NB4 (cell line): Measurements from ENCODE around the gene CES2.

Source experiments
- MYC ChIP-seq: IDR thresholded peaks from 2 replicates; pipeline ENCODE4 v1.6.1; 2011; ENCODE audit warnings: low read depth, low read length
- POLR2A ChIP-seq: IDR thresholded peaks from 2 replicates; pipeline ENCODE4 v1.6.1; 2011; ENCODE audit warnings: mild to moderate bottlenecking; ENCODE audit not compliant: insufficient read length; ENCODE audit errors: extremely low read depth
- TF ChIP-seq, protein P1 (sequence below): IDR thresholded peaks from one replicate; pipeline ENCODE4 v1.5.1; 2012; ENCODE audit warnings: low read depth, low read length
- TF ChIP-seq, protein P2 (sequence below): IDR thresholded peaks from 2 replicates; pipeline ENCODE4 v1.6.1; 2011; ENCODE audit warnings: low read depth, low read length

DNA sequence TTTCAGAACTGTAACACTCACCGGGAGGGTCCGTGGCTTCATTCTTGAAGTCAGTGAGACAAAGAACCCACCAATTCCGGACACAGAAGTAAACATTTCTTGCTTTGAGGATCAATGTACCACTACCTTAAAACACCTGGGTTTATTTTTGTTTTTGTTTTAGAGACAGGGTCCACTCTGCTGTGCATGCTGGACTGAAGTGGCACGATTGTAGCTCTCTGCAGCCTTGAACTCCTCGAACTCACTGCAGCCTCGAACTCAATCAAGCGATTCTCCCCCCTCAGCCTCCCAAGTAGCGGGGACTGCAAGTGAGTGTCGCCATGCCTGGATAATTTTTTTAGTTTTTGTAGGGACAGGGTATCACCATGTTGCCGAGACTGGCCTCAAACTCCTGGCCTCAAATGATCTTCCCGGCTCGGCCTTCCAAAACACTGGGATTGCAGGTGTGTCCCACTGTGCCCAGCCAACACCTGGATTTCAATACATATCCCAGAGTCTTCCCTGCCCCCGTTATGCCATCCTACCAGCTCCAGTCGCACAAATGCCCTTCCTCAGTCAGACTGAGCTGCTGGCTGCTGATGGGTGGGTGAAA lies 40.1 kb downstream of the CES2 start:
- TF ChIP-seq, protein P1, sequence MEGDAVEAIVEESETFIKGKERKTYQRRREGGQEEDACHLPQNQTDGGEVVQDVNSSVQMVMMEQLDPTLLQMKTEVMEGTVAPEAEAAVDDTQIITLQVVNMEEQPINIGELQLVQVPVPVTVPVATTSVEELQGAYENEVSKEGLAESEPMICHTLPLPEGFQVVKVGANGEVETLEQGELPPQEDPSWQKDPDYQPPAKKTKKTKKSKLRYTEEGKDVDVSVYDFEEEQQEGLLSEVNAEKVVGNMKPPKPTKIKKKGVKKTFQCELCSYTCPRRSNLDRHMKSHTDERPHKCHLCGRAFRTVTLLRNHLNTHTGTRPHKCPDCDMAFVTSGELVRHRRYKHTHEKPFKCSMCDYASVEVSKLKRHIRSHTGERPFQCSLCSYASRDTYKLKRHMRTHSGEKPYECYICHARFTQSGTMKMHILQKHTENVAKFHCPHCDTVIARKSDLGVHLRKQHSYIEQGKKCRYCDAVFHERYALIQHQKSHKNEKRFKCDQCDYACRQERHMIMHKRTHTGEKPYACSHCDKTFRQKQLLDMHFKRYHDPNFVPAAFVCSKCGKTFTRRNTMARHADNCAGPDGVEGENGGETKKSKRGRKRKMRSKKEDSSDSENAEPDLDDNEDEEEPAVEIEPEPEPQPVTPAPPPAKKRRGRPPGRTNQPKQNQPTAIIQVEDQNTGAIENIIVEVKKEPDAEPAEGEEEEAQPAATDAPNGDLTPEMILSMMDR = no peak
- TF ChIP-seq POLR2A (no peak), MYC (no peak)
- TF ChIP-seq, protein P2, sequence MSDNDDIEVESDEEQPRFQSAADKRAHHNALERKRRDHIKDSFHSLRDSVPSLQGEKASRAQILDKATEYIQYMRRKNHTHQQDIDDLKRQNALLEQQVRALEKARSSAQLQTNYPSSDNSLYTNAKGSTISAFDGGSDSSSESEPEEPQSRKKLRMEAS = no peak
